Hepatocyte (in vitro differentiated cells): Measurements from ENCODE around the gene AUTS2. TPM values are rescaled to one million over a fixed set of nuclear protein-coding genes. Genes with fewer than 3 reads are reported as not detected.

Experiments used
- DNase-seq: peaks from one replicate; pipeline ENCODE4 v3.0.0-alpha.2; 2016; ENCODE audit warnings: low spot score
- H2AFZ ChIP-seq: fragments of 200-600 bp; sonication (generic); 2 replicates; pipeline ENCODE4 v1.6.0; 2016; ENCODE audit warnings: antibody characterized with exemption, mild to moderate bottlenecking
- H3K27ac ChIP-seq: fragments of 200-600 bp; sonication (generic); 2 replicates; pipeline ENCODE4 v1.5.1; 2016; ENCODE audit warnings: mild to moderate bottlenecking
- H3K27me3 ChIP-seq: fragments of 200-600 bp; sonication (generic); 2 replicates; pipeline ENCODE4 v1.6.1; 2016
- H3K36me3 ChIP-seq: fragments of 200-600 bp; sonication (generic); replicated peaks from 2 replicates; pipeline ENCODE4 v1.5.1; 2016; ENCODE audit warnings: low read depth; ENCODE audit not compliant: insufficient read depth
- H3K4me1 ChIP-seq: fragments of 200-600 bp; sonication (generic); 2 replicates; pipeline ENCODE4 v1.5.1; 2016; ENCODE audit warnings: mild to moderate bottlenecking, moderate library complexity; ENCODE audit not compliant: insufficient read depth
- H3K4me2 ChIP-seq: fragments of 200-600 bp; sonication (generic); 2 replicates; pipeline ENCODE4 v1.6.0; 2016
- H3K4me3 ChIP-seq: fragments of 200-600 bp; sonication (generic); 2 replicates; pipeline ENCODE4 v1.5.1; 2016; ENCODE audit warnings: mild to moderate bottlenecking
- H3K79me2 ChIP-seq: fragments of 200-600 bp; sonication (generic); 2 replicates; pipeline ENCODE4 v1.6.0; 2017; ENCODE audit warnings: mild to moderate bottlenecking
- H3K9me2 ChIP-seq: fragments of 200-600 bp; sonication (generic); replicated peaks from 2 replicates; pipeline ENCODE4 v1.6.0; 2017; ENCODE audit warnings: mild to moderate bottlenecking; ENCODE audit not compliant: insufficient read depth
- H3K9me3 ChIP-seq: fragments of 200-600 bp; sonication (generic); 2 replicates; pipeline ENCODE4 v1.5.1; 2016; ENCODE audit warnings: low read depth, mild to moderate bottlenecking
- H4K20me1 ChIP-seq: fragments of 200-600 bp; sonication (generic); 2 replicates; pipeline ENCODE4 v1.6.0; 2016; ENCODE audit warnings: mild to moderate bottlenecking; ENCODE audit not compliant: insufficient read depth, poor library complexity, severe bottlenecking
- EZH2 ChIP-seq: fragments of 200-600 bp; sonication (generic); IDR thresholded peaks from 2 replicates; pipeline ENCODE4 v1.6.1; 2016; ENCODE audit warnings: antibody characterized with exemption, mild to moderate bottlenecking, borderline replicate concordance
- EZH2phosphoT487 ChIP-seq: fragments of 200-600 bp; sonication (generic); IDR thresholded peaks from one replicate; pipeline ENCODE4 v1.6.1; 2018; ENCODE audit warnings: antibody characterized with exemption, mild to moderate bottlenecking, low read depth, moderate library complexity; ENCODE audit not compliant: unreplicated experiment, severe bottlenecking
- WGBS: methylation state at CpG from one replicate; pipeline ENCODE4 v1.1.6; 2016; ENCODE audit warnings: low lambda C conversion rate; ENCODE audit errors: missing lambda C conversion rate; 5-methylcytosine and 5-hydroxymethylcytosine counted together
- polyA plus RNA-seq: library from polyadenylated mRNA; unstranded; fragments of >200 nt; fragmentation: Nextera tagmentation; extraction: Ambion mirVana; gene quantifications from 2 replicates; pipeline ENCODE4 v1.2.1, GENCODE V29; 2016
- total RNA-seq: library from RNA; depleted of rRNA; stranded (reverse); fragments of >200 nt; gene quantifications from 2 replicates; pipeline ENCODE4 v1.2.3, GENCODE V29; 2014
- TF ChIP-seq, protein P1 (sequence below): fragments of 200-600 bp; sonication (generic); IDR thresholded peaks from 2 replicates; pipeline ENCODE4 v1.5.1; 2016; ENCODE audit warnings: antibody characterized with exemption, mild to moderate bottlenecking; ENCODE audit not compliant: poor library complexity

AUTS2 gene
- total and polyA plus RNA-seq, 2 experiments from 2014 or later = 34.4 to 40.9 TPM

DNA sequence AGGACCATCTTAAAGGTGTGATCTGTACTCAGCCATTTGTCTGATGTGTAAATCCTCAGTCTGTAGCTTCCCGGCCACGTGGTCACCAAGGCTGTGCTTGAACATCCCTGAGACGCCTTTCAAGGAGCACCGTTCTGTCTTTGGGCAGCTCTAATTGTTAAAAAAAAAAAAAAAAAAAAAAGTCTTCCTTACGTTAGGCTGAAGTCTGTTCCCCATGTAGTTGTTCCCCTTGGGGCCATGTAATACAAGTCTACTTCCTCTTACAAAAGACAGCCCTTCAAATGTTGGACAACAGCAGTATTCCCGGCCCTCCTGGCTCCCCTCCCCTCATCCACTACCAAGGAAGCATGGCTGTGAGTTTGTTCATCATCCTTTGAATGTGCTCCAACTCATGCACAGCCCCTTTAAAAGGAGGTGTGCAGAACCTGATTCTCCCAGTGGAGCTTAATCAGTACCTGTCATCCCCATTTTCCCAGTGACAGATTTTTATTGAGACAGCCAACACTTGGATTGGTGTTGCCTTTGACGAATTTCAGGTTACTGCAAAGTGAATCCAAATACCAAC is 1141.5 kb downstream of the AUTS2 start:
- peaks cover 72% of the 10 kb centered on the region for H4K20me1 ChIP-seq

DNA sequence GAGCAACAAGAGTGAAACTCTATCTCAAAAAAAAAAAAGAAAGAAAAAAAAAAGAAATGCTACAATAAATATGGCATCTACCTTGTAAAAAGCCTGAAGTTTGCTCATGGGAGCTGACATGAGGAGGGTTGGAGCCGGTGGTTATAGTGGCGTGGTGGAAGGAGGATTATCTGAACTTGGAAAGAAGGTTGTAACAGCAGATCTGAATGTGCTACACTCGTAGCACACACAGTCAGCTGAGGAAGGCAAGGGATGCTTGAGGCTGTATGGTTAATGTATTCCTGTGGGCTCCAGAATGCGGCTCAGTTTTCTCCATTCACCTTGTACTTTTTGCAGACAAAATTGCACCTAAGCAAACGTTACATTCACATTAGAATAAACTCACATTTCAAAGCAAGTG is 1143.4 kb downstream of the AUTS2 start:
- DNase-seq = no peak
- H3K27ac ChIP-seq = no peak overlapping the region
- H3K9me3 ChIP-seq = no peaks in the 10 kb centered on the region
- WGBS = 78% methylated on average over 5 of the region's 5 CpGs
- H3K4me1 ChIP-seq = peaks cover 17% of the 10 kb centered on the region
- H3K27me3 ChIP-seq = no peaks in the 10 kb centered on the region
- H2AFZ ChIP-seq = no peak overlapping the region
- H4K20me1 ChIP-seq = peaks cover 76% of the 10 kb centered on the region
- TF ChIP-seq EZH2 = no peak
- TF ChIP-seq EZH2phosphoT487 = no peak
- TF ChIP-seq, protein P1, sequence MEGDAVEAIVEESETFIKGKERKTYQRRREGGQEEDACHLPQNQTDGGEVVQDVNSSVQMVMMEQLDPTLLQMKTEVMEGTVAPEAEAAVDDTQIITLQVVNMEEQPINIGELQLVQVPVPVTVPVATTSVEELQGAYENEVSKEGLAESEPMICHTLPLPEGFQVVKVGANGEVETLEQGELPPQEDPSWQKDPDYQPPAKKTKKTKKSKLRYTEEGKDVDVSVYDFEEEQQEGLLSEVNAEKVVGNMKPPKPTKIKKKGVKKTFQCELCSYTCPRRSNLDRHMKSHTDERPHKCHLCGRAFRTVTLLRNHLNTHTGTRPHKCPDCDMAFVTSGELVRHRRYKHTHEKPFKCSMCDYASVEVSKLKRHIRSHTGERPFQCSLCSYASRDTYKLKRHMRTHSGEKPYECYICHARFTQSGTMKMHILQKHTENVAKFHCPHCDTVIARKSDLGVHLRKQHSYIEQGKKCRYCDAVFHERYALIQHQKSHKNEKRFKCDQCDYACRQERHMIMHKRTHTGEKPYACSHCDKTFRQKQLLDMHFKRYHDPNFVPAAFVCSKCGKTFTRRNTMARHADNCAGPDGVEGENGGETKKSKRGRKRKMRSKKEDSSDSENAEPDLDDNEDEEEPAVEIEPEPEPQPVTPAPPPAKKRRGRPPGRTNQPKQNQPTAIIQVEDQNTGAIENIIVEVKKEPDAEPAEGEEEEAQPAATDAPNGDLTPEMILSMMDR = no peak
- no peak overlapping the region for H3K4me2 ChIP-seq
- H3K4me3 ChIP-seq = no peak overlapping the region
- H3K79me2 ChIP-seq = peaks cover 91% of the 10 kb centered on the region
- H3K9me2 ChIP-seq = no peaks in the 10 kb centered on the region
- no peaks in the 10 kb centered on the region for H3K36me3 ChIP-seq

More for the DNA sequence above, 1141.5 kb downstream of the AUTS2 start:
- Histone ChIP-seq H3K4me1 (peaks cover 23% of the 10 kb centered on the region), H3K9me3 (no peaks in the 10 kb centered on the region), H3K36me3 (no peaks in the 10 kb centered on the region), H3K27me3 (no peaks in the 10 kb centered on the region), H3K4me3 (no peak overlapping the region), H3K4me2 (no peak overlapping the region), H3K79me2 (peaks cover 90% of the 10 kb centered on the region), H3K9me2 (no peaks in the 10 kb centered on the region), H3K27ac (no peak overlapping the region), H2AFZ (no peak overlapping the region)
- WGBS = 85% methylated on average over 7 of the region's 7 CpGs
- TF ChIP-seq EZH2phosphoT487 (no peak), EZH2 (no peak)
- TF ChIP-seq, protein P1 = no peak
- no peak for DNase-seq

DNA sequence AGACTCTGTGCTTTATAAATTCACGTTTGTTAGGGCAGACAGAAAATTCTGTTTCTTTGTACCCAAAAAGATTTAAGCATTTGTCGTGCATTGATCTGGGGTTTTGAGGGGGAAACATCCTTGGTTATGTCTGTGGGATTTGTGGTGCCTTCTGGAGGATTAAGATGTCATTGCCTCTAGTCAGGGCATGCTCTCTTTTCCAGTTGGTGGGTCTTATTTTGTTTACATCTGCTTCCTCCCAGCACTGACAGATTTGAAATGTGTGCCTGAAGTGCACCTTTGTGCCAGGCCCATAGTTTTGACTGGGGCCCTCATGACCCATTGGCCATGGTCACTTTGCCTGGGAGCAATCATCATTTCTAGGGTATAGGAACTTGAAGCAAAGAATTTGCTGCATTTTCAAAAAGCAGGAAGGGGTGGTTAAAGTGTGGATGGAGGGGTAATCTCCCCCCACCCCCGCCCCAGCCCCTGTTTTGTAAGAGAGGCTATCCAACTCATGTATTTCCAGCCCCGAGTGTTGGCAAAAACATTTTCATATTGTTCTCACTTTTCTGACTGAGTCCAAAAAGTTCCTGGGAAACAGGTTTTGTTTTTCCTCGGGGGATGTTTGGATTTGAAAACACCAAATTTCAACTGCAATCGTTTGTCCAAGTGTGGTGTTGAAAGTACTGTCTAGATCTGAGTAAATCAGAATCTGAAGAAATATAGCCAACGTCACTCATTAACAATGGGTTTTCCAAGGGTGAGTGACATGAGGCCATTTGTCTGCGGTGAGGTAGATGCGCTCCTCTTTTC is 1145.5 kb downstream of the AUTS2 start:
- no peaks in the 10 kb centered on the region for H3K4me1 ChIP-seq
- peaks cover 90% of the 10 kb centered on the region for H3K79me2 ChIP-seq
- H3K27me3 ChIP-seq = no peaks in the 10 kb centered on the region
- H3K27ac ChIP-seq = no peak overlapping the region
- peaks cover 82% of the 10 kb centered on the region for H4K20me1 ChIP-seq
- TF ChIP-seq, protein P1 = no peak
- TF ChIP-seq EZH2 (no peak), EZH2phosphoT487 (no peak)
- no peak overlapping the region for H3K4me3 ChIP-seq
- no peaks in the 10 kb centered on the region for H3K36me3 ChIP-seq
- H3K4me2 ChIP-seq = no peak overlapping the region
- H3K9me2 ChIP-seq = no peaks in the 10 kb centered on the region
- WGBS = 69% methylated on average over 9 of the region's 9 CpGs
- no peak for DNase-seq
- no peaks in the 10 kb centered on the region for H3K9me3 ChIP-seq
- H2AFZ ChIP-seq = no peak overlapping the region
